B cell (primary cell): ENCODE results near the gene PKDREJ.

Experiments
- CTCF ChIP-seq: fragments of 200-600 bp; IDR thresholded peaks from one replicate; pipeline ENCODE4 v1.8.0; 2022; ENCODE audit warnings: antibody characterized with exemption, mild to moderate bottlenecking
- EZH2 ChIP-seq: IDR thresholded peaks from 2 replicates; pipeline ENCODE4 v1.6.1; 2012; ENCODE audit warnings: borderline replicate concordance, low read depth, mild to moderate bottlenecking, moderate library complexity, low read length; ENCODE audit not compliant: insufficient read depth, poor library complexity, severe bottlenecking

DNA sequence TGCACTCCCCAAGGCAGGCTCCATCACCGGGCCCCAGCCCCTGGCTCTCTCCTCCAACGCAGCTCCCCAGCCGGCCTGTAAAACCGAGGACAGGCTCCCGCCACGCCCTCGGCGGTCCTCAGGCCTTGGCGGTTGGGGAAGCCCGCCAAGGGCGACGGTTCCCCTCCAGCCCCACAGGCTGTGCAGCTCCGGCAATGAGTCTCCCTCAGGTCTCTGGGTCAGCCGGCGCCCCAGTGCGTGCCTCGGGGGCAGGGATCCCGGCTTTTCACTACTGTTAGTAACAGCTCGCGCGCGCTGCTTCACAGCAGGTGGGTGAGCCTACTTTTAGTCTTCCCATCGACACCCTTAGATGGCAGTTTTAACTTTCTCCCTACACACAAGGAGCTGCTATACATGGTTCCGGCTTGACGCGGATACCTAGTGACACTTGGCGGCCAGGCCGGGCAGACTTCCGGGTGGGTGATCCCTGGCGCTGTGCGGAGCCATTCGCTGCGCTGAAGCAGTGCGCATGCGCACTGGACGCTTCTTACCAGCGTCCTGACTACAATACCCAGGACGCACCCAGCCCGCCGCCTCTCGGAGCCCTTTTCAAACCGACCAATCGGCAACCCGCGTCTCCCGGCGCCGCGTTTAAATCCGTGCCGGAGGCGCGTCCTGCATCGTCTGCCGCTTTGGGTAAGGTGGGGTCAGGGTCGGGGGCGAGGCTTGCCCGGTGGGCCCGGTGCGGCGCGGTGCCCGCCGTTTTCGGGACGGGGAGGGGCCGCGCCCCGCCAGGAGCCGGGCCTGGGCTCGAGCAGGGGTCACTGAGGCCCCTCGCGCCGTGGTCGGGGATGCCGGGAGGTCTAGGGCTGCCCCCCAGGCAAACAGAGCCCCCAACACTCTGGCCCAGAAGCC lies 33.4 kb upstream of the PKDREJ start, which contains the start of gene GTSE1:
- TF ChIP-seq CTCF (peak; percentile 19), EZH2 (no peak)
